ENCODE measurements around the gene EN2.
A peak's percentile ranks its signal among the peaks of the same experiment; 100 is the strongest.
"Not testable (repeated sequence)": the region's sequence is repeated elsewhere in the genome, so short reads cannot be mapped to it uniquely, and the experiment has no call there.

Gene EN2

GRCh38 chr7:155426543-155427410 is 31.2 kb upstream of the EN2 start:
- DNase-seq: no peak

- no peak for DNase-seq
Measured at GRCh38 chr7:155427411-155428038, 30.4 kb upstream of the EN2 start.

GRCh38 chr7:155428171-155428834 is 29.6 kb upstream of the EN2 start:
- DNase-seq: no peak

- no peak for DNase-seq
Measured at GRCh38 chr7:155429651-155430050, 28.3 kb upstream of the EN2 start.

GRCh38 chr7:155430606-155431005 is 27.3 kb upstream of the EN2 start:
- no peak for DNase-seq

GRCh38 chr7:155431231-155431630 is 26.7 kb upstream of the EN2 start:
- DNase-seq: no peak

- no peak for DNase-seq
Measured at GRCh38 chr7:155431711-155432110, 26.2 kb upstream of the EN2 start.

- DNase-seq: no peak
Measured at GRCh38 chr7:155435110-155435509, 22.8 kb upstream of the EN2 start.

GRCh38 chr7:155437836-155438235 is 20.1 kb upstream of the EN2 start:
- DNase-seq: no peak

GRCh38 chr7:155438777-155439176 is 19.2 kb upstream of the EN2 start:
- DNase-seq: no peak

GRCh38 chr7:155439311-155440017 is 18.5 kb upstream of the EN2 start:
- DNase-seq: no peak

- DNase-seq: no peak
Measured at GRCh38 chr7:155440018-155440410, 17.9 kb upstream of the EN2 start.

GRCh38 chr7:155441856-155442255 is 16.1 kb upstream of the EN2 start:
- no peak for DNase-seq

- DNase-seq: no peak
Measured at GRCh38 chr7:155444746-155445145, 13.2 kb upstream of the EN2 start.

- DNase-seq: not testable (repeated sequence)
Measured at GRCh38 chr7:155445606-155446005, 12.3 kb upstream of the EN2 start.

- no peak for DNase-seq
Measured at GRCh38 chr7:155447603-155448002, 10.3 kb upstream of the EN2 start.

- peak; percentile 13 for DNase-seq
Measured at GRCh38 chr7:155448632-155449007, 9.3 kb upstream of the EN2 start.

GRCh38 chr7:155449008-155449868 is 8.7 kb upstream of the EN2 start:
- DNase-seq: no peak

- no peak for DNase-seq
Measured at GRCh38 chr7:155449869-155450557, 7.9 kb upstream of the EN2 start.

- no peak for DNase-seq
Measured at GRCh38 chr7:155450558-155450969, 7.4 kb upstream of the EN2 start.

- no peak for DNase-seq
Measured at GRCh38 chr7:155450970-155451801, 6.7 kb upstream of the EN2 start.

Measured in NCI-H69 (cell line).